ENCODE measurements around the gene C5AR1.

DNA sequence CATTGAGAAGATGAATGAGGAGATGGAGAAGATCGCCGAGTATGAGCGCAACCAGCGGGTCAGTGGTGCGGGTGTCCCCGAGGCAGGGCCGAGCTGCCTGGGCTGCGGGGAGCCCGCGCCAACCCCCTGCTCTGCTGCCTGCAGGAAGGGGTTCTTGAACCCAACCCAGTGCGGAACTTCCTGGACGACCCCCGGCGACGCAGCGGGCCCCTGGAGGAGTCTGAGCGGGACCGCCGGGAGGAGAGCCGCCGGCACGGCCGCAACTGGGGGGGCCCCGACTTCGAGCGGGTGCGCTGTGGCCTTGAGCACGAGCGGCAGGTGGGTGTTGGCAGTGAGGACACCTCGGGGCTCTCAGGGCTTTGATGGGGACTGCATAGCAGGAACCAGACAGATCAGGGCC, 45.0 kb upstream of the C5AR1 start:
- no peak for TF ChIP-seq POLR2A (IDR thresholded peaks at IDR 0.05; ENCODE audit: low read depth, low read length)
- no peak for TF ChIP-seq TAF1 (IDR thresholded peaks at IDR 0.05; ENCODE audit: borderline replicate concordance, low read depth, low read length)
- TF ChIP-seq POLR2AphosphoS5 (IDR thresholded peaks at IDR 0.05; ENCODE audit: low read depth, low read length), result no peak
